Measurements from ENCODE around the gene RBM20.

GRCh38 chr10:110827410-110827809, 183.3 kb downstream of the RBM20 start:
- TF ChIP-seq POLR2A (IDR thresholded peaks at IDR 0.05) = no peak
- no peak for TF ChIP-seq CTCF (IDR thresholded peaks at IDR 0.05)
- TF ChIP-seq EP300 (IDR thresholded peaks at IDR 0.05) = no peak

Measured in gastroesophageal sphincter (tissue), 3 donors.